GM19397 (cell line): ENCODE measurements around the gene NTM.
"Not testable (repeated sequence)": the region's sequence is repeated elsewhere in the genome, so short reads cannot be mapped to it uniquely, and the experiment has no call there.

Experiments used
- ATAC-seq: cut with Tn5 transposase; IDR thresholded peaks from one replicate; pipeline ENCODE4 v1.9.1; 2021; ENCODE audit warnings: mild to moderate bottlenecking, moderate library complexity; ENCODE audit not compliant: unreplicated experiment

NTM gene

GRCh38 chr11:131491503-131491902 is 121.1 kb downstream of the NTM start:
- no peak for ATAC-seq

- ATAC-seq = no peak
These were observed 125.0 kb downstream of the NTM start for GRCh38 chr11:131495423-131495822.

GRCh38 chr11:131497686-131498085 is 127.3 kb downstream of the NTM start:
- not testable (repeated sequence) for ATAC-seq

GRCh38 chr11:131498631-131499160 is 128.3 kb downstream of the NTM start:
- ATAC-seq = no peak

GRCh38 chr11:131499199-131499598 is 128.8 kb downstream of the NTM start:
- ATAC-seq = no peak

- no peak for ATAC-seq
These were observed 132.6 kb downstream of the NTM start for GRCh38 chr11:131503017-131503416.

- ATAC-seq = no peak
These were observed 134.0 kb downstream of the NTM start for GRCh38 chr11:131504199-131504949.

GRCh38 chr11:131506348-131506747 is 135.9 kb downstream of the NTM start:
- no peak for ATAC-seq

GRCh38 chr11:131510662-131511061 is 140.2 kb downstream of the NTM start:
- ATAC-seq = no peak

- ATAC-seq = no peak
These were observed 141.4 kb downstream of the NTM start for GRCh38 chr11:131511794-131512193.

- ATAC-seq = no peak
These were observed 141.8 kb downstream of the NTM start for GRCh38 chr11:131512228-131512627.

GRCh38 chr11:131514062-131514461 is 143.6 kb downstream of the NTM start:
- no peak for ATAC-seq

GRCh38 chr11:131518305-131518838 is 148.0 kb downstream of the NTM start:
- ATAC-seq = no peak

GRCh38 chr11:131522851-131523250 is 152.4 kb downstream of the NTM start:
- no peak for ATAC-seq

- ATAC-seq = no peak
These were observed 160.0 kb downstream of the NTM start for GRCh38 chr11:131530407-131530806.

- ATAC-seq = no peak
These were observed 162.7 kb downstream of the NTM start for GRCh38 chr11:131533149-131533548.

GRCh38 chr11:131533998-131534397 is 163.6 kb downstream of the NTM start:
- ATAC-seq = no peak

- no peak for ATAC-seq
These were observed 164.2 kb downstream of the NTM start for GRCh38 chr11:131534611-131535010.

- no peak for ATAC-seq
These were observed 165.7 kb downstream of the NTM start for GRCh38 chr11:131536159-131536558.

- ATAC-seq = no peak
These were observed 166.8 kb downstream of the NTM start for GRCh38 chr11:131537196-131537595.

GRCh38 chr11:131537748-131538147 is 167.3 kb downstream of the NTM start:
- ATAC-seq = no peak

GRCh38 chr11:131538322-131538721 is 167.9 kb downstream of the NTM start:
- ATAC-seq = no peak
